ENCODE measurements around the gene MRGPRG.

- TF ChIP-seq CTCF (IDR thresholded peaks at IDR 0.05; ENCODE audit: borderline replicate concordance, extremely low read depth, low read length, poor library complexity, severe bottlenecking) (no peak), EZH2 (IDR thresholded peaks at IDR 0.05; ENCODE audit: borderline replicate concordance, low read depth, low read length, severe bottlenecking) (no peak)
Observed at GRCh38 chr11:3189886-3190583, 28.6 kb downstream of the MRGPRG start.
